ENCODE results near the gene TBC1D20.

The TBC1D20 gene

DNA sequence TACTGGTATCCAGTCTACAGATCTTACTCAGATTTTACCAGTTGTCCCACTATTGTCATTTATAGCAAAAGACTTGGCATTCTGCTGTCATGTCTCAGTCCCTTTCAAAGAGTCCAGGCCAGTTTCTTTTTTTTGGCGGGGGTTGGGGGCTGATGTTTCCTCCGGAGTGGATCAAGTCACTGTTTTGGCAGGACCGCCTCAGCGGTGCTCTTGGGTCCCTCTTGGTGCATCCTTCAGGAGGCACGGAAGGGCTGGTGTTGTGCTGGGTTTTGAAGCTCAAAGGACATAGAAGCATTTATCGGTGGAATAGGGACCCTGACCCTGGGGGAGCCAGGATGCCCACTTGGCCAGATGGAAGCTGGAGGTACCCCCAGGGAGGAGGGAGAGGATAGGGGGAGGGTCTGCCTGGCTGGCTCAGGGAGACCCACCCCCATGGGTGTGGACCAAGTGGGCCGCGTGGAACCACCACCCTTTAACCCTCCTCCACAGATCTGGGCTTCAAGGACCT lies 43.4 kb downstream of the TBC1D20 start:
- no peak for DNase-seq

DNA sequence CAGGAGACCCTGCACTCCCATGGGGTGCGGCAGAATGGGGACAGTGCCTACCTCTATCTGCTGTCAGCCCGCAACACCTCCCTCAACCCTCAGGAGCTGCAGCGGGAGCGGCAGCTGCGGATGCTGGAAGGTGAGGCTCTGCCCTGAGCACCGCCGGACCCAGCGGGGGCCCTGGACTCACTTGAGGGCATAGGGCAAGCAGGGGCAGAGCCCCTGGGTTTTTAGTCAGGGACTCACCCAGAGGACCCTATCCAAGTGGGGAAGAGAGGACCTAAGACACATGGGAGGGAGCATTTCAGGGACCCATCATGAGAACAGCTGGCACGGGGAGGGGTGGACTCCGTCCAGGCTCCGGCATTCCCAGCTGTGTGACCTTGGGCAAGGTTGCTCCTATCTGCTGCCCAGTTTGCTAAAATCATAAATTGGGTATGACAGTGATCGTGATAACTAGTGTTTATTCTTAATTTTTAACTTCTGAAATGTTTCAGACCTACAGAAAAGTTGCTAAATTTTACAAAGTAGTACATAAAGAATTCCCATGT lies 44.5 kb downstream of the TBC1D20 start:
- no peak for DNase-seq

DNA sequence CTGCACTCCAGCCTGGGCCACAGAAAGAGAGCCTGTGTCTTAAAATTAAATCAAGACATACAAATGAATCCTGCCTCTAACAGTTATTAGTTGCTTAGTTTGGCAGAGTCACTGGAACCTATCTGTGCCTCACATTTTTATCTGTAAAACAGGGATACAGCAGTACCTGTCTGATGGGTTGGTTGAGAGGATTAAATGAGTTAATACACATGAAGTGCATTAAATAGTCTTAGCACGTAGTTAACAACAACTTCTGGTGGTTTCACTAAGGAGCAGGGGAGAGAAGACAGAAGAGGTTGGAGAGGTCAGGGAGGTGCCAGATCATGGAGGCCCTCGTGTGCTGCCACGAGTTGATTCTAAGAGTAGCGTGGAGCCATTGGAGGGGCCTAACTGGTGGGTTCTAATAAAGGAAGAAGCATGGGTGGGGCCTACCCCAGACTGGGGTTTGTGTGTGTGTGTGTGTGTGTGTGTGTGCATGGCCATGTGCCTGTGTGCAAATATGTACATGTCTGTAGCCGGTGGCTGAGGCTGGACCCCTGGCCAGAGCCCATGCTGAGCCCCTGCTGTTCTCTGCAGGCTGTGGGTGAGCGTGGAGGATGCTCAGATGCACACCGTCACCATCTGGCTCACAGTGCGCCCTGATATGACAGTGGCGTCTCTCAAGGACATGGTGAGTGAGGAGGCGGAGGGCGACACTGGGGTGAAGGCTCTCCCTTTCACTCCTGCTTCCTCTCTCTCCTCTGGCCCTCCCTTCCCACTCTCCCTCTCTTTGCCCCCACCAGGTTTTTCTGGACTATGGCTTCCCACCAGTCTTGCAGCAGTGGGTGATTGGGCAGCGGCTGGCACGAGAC lies 45.2 kb downstream of the TBC1D20 start:
- no peak for DNase-seq

DNA sequence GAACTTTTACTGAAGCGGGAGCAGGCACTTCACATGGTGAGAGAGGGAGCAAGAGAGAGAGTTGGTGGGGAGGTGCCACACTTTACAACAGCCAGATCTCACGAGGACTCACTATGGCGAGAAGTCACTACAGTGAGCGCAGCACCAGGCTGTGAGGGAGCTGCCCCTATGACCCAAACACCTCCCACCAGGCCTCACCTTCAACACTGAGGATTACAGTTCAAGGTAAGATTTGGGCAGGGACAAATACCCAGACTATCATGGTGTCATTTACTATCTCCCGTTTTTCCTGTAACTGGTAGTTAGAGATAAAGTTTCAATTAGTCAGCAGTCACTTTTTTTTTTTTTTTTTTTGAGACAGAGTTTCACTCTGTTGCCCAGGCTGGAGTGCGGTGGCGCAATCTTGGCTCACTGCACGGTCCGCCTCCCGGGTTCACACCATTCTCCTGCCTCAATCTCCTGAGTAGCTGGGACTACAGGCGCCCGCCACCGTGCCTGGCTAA lies 46.5 kb downstream of the TBC1D20 start:
- DNase-seq: no peak

DNA sequence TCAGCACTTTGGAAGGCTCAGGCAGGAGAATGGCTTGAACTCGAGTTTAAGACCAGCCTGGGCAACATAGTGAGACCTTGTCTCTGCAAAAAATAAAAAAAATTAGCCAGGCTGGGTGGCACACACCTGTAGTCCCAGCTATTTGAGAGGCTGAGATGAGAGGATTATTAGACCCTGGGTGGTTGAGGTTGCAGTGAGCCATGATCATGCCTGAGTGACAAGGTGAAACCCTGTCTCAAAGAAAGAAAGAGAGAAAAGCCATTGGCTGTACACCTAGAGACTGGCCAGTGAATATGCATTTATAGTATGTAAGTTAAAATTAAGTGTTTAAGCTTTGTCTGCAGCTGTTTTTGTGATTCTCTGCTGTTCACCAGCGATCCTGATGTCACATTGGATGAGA lies 48.2 kb downstream of the TBC1D20 start:
- no peak for DNase-seq

DNA sequence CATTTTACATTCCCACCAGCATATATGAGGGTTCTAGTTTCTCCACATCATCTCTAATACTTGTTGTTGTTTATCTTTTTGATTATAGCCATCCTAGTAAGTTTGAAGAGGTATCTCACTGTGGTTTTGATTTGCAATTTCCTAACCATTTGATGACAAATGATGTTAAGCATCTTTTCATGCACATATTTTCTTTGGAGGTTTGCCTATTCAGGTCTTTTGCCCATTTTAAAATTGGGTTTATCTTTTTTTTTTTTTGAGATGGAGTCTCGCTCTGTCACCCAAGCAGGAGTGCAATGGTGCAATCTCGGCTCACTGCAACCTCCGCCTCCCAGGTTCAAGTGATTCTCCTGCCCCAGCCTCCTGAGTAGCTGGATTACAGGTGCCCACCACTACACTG lies 50.3 kb downstream of the TBC1D20 start:
- DNase-seq: no peak

DNA sequence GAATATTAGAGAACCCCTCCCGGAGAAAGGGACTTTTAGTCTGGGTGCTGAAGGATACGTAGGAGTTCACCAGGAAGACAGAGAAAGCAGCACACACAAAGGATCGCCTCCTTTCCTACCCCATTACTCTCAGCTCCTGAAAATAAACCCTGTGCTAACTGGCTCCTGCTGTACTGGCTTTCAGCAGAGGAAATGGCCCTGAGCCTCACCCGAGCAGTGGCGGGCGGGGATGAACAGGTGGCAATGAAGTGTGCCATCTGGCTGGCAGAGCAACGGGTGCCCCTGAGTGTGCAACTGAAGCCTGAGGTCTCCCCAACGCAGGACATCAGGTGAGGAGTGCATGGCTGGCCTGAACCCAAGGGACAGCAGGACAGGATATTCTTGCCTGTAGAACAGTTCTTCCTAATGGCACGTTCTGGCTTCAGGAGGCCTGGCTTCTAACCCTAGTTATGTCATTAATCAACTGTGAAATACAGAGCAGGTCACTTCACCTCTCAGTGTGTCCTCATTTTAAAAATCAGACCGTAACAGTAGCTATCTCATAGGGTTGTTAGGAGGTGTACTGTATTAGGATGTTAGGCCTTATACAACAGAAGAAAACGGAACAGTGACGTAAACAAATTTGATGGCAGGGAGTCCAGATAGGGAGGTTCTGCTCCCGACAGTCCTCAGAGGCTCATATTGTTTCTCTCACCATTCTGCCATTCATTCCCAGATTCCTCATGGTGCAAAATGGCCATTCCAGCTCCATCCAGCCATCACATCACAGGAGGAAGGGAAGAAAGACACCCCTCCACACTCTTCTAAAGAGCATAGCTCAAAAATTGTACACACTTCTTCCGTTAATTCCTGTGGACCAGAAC lies 52.4 kb downstream of the TBC1D20 start:
- no peak for DNase-seq

DNA sequence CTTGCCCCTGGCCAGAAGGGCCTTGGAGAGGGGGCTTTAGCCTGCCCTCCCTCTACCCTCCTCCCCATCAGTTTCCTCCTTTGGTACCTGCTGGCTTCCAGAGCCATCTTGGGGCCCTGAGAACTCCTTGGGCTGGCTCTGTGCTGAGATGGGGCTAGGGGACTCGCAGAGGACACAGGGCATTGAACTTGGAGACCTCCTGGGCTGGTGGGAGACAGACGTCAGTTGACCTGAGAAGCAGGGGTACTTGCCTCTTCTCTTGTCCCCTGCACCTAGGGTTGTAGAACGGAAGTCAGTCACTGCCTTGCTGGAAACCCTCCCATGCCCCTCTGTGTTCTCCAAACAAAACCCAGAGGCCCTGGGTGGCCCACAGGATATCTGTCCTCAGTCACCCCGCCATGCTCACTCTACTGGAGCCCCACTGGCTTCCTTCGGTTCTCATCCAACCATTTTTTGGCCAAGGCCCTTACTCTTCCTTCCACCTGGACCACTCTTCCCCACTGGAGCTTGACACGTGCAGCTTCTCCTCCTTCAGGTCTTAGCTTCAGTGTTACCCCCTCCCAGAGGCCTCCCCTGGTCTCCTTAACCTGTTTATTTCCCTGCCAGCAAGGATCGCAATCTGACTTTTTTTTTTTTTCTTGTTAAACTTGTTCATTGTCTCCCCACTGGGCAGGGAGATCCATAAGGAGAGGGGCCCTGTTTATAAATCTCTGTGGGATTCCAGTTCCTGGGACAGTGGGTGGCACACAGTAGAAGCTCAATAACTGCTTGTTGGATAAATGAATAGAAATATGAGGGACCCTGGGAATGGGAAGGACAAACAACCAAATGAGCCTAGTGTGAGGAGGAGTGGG lies 53.3 kb downstream of the TBC1D20 start:
- peak; percentile 71 for DNase-seq

DNA sequence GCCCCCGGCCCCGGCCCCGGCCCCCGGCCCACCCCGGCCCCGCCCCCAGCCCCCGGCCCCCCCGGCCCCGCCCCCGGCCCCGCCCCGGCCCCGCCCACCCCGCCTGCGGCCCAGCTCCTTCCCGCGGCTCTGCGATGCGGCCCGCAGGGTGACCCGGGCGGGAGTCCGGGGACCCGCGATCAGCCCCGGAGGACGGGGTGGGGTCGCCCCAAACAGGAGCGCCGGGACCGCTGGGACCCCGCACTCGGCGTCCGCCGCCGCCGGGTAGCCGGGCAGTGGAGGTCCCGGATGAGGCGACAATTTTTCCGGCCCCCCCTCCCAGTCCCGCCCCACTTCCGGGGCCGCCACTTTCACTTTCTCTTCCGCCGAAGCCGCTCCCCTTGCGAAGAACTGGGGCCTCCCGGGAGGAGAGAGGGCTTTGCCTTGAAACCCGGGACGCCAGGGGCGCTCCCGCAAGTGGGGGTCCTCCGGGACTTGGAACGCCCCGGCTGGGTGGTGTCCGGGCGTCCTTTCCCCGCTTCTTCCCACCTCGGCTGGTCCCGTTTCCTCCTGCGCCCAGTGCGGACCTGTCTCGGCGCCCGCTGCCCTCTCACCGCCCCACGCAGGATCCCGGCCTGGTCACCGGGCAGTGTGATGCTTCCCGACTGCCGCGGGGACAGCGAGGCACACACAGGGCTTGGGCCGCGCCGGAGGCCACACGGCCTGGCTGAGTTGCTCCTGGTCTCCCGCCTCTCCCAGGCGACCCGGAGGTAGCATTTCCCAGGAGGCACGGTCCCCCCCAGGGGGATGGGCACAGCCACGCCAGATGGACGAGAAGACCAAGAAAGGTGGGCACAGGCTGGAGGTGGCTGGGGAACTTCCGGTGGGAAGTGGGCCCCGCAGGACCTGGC lies 54.1 kb downstream of the TBC1D20 start, which contains the start of gene RBCK1:
Gene RBCK1 (plus strand): TSS at position 347 of the 890 bp plus-strand sequence. CDS start 459 bp downstream, at position 806.
- peak; percentile 93 for DNase-seq

DNA sequence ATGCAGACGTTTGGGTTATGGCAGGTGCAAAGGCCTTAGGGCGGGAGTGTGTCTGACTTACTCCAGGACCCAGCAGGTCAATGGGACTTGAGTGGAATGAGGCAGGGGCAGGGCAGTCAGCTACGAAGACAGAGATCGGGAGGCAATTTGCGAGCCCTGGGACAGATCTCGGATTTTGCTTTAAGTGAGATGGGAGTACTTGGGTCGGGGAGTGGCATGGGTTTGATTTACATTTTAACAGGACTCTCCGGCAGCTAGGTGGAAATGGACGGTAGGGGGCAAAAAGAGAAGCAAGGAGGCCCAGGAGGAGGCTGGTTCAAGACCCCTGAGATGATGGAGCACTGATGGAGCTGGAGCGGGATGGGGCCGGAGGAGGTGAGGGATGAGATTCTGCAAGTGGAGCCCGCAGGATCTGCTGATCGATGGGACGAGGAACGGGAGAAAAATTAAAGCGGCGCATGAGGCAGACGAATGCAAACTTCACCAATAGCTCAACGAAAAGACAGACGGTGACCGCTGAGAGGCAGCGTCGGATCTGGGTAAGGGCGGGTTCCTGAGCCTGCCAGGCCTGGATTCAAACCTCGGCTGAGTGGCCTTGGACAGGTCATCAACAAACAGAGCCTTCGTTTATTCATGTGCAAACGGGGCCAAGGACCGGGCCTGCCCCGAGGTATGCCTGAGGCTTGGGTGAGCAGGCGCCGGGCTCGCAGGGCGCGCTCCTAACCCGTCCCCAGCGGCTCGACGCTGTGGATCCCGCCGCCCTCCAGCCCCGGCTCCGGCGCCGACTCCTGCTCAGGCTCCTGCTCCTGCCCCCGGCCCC lies 55.0 kb downstream of the TBC1D20 start:
- DNase-seq: peak; percentile 85

DNA sequence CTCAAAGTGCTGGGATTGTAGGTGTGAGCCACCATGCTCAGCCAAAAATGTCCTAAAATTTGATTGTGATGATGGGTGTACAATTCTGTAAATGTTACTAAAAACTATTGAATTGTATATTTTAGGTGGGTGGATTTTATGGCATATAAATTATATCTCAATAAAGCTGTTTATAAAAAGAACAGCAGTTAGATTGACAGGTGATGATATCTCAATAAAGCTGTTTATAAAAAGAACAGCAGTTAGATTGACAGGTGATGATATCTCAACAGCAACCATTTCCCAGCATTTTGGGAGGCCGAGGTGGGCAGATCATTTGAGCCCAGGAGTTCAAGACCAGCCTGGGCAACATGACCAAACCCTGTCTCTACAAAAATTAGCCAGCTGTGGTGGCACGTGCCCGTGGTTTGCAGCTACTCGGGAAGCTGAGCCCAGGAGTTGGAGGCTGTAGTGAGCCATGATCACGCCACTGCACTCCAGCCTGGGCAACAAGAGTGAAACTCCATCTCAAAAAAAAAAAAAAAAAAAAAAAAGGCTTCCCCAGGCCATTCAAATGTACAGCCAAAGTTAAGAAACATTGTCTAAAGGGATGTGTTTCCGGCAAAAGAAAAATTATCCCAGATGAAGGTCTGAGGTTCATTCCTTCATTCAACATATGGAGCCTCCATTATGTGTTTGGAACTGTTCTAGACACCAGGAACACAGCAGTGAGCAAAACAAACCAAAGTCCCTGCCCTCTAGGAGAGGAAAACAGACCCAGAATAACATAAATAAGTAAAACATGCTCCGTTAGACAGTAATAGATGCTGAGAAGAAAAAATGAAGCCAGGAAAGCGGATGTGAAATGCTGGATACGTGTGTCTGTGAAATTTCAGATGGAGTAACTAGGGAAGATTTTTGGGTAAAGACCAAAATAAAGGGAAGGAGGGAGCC lies 55.9 kb downstream of the TBC1D20 start:
- no peak for DNase-seq

DNA sequence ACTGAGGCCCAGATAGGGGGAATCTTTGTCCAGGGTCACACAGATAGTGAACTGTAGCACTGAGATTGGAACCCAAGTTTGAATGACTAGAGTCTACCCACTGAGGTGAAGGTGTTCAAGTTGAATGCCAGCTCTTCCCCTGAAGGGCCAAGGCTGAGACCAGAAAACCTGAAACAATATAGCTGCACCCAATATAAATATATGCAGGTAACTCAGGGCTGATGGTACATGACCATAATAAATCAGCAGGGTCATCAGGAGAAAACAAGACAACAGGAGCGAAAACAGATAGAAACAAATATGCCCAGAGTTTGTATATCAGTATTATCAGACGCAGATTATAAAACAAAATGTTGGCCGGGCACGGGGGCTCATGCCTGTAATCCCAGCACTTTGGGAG lies 58.2 kb downstream of the TBC1D20 start:
- no peak for DNase-seq

DNA sequence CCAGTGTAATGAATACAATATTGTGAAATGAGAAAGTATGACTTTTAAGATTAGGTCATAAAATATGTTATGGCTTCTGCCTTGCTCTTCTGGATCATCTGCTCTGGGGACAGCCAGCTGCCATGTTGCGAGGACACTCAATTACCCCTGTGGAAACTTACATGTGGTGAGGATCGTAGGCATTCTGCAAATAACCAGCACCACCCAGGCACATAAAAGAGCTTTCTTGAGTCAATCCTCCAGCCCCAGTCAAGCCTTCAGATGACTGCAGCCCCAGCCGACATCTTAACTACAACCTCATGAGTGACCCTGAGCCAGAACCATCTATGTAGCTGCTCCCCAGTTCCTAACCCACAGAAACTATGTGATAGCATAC lies 58.8 kb downstream of the TBC1D20 start:
- no peak for DNase-seq

DNA sequence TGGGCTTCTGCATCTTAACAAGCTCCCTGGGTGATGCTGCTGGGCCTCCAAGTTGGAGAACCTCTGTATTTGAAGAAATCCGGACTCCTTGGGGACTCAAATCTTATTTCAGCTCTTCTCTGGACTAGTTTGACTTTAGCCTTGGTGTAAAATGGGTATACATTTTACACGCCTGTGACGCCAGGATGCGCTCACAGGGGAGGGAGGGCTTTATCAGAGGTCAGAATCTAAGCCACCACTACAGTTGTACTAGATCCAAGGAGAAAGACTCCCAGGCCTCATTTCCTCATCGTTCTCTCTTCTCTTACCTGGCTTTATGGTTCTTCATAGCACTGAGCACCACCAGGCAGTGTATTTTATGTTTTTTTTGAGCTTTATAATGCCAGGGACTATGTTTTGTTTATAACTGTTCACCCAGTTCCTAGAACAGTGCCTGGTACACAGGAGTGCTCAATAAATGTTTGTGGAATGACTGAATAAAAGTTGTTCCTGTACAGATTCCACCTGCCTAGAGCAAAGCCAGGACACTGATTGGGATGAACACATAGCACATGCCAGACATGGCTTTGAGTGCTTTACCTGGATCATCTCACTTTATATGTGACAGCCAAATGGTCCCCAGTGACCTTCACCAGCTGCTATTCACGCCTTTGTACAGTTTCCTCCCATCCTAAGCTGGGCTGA lies 59.3 kb downstream of the TBC1D20 start:
- no peak for DNase-seq

DNA sequence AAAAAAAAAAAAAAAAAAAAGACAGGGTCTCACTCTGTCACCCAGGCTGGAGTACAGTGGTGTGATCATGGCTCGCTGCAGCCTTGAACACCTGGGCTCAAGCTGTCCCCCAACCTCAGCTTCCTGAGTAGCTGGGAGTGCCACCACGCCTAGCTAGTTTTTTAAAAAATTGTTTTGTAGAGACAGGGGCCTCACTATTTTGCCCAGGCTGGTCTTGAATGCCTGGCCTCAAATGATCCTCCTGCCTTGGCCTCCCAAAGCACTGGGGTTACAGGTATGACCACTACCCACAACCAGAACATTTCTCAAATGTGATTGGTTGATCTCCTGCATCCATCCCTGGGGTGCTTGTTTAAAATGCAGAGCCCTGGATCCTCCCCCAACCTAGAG lies 59.8 kb downstream of the TBC1D20 start:
- no peak for DNase-seq

DNA sequence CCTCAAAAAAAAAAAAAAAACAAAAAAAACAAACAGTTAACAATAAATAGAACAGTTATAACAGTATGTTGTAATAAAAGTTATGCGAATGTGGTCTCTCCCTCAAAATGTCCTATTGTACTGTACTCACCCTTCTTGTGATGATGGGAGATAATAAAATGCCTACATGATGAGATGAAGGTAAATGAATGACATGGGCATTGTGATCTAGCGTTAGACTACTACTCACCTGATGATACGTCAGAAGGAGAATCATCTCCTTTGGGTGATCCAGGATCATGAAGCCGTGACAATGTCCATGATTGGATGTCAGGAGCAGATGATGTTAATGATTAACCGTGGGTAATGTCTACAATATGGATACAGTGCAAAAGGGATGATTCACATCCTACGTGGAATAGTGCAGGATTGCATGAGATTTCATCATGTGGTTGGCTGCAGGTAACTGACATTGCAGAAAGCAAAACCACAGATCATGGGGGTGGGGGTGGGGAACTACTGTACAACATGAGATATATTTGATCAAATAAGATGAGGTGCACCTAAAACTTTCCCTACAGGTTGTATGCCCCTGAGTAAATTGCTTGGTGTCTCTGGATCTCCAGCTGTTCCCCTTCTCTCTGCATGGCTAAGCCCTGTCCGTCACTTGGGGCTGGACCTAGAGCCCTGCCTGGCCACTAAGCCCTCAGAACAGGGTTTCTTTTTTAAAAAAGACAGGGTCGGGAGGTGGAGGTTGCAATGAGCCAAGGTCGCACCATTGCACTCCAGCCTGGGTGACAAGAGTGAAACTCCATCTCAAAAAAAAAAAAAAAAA lies 60.4 kb downstream of the TBC1D20 start:
- DNase-seq: no peak

DNA sequence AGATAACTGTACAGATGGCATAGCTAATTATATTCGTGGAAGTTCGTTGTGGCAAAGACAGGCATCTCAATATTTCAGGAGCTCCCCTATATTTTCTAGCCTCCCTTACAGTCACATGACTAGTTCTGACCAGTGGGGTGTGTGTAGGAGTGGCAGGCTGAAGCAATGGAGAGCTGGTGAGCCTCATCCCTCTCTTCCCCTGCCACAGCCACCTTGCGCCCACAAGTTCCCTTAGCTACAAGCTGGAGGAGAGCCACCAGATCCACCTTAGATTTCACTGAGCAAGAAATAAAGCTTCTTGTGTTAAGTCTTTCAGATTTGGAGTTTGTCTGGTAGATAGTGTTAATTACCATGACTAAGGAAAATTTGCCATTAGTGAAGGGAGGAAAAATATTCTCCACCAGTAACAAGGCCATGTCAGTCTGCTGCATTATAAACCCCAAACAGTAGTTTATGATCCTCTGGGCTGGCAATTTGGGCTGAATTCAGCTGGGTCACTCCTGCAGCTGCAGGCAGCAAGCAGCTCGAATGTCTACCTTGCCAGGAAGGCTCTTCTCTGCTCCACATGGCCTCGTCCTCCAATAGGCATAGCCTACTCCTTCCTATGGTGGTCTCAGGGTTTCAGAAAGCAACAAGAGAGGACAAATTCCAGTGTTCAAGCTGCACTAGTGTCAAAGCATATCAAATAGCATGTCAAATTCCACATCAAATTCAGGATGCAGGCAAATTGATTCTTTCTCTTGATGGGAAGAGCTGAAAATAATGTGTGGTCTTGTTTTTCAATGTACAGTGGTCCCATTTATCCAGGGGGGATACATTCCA lies 61.7 kb downstream of the TBC1D20 start:
- no peak for DNase-seq

All from activated CD8-positive, alpha-beta memory T cell treated with anti-CD3 and anti-CD28 coated beads, Interleukin-2, amount 50 U/mL, for 48 hours (primary cell).